GM19238 (cell line): ENCODE measurements around the gene PGAP6.

ENCODE experiments used
- DNase-seq: peaks from one replicate; pipeline ENCODE4 v3.0.0; 2011; ENCODE audit warnings: low spot score; ENCODE audit not compliant: insufficient read length

The PGAP6 gene

GRCh38 chr16:330741-331140 lies 51.0 kb downstream of the PGAP6 start:
- no peak for DNase-seq

GRCh38 chr16:325375-326145 lies 56.2 kb downstream of the PGAP6 start:
- DNase-seq: no peak

- peak; percentile 64 for DNase-seq
Measured at GRCh38 chr16:324451-325334, 57.1 kb downstream of the PGAP6 start.

- no peak for DNase-seq
Measured at GRCh38 chr16:324201-324450, 57.7 kb downstream of the PGAP6 start.

- no peak for DNase-seq
Measured at GRCh38 chr16:322476-323143, 59.2 kb downstream of the PGAP6 start.

GRCh38 chr16:321532-321931 lies 60.2 kb downstream of the PGAP6 start:
- no peak for DNase-seq
